ELF-1 (cell line): ENCODE data around the gene UBE2F.
"Not testable (repeated sequence)": the region's sequence is repeated elsewhere in the genome, so short reads cannot be mapped to it uniquely, and the experiment has no call there.

ENCODE experiments used
- DNase-seq: peaks from one replicate; pipeline ENCODE4 v3.0.0-alpha.2; 2016; ENCODE audit warnings: low read depth, low spot score

Gene UBE2F

GRCh38 chr2:237979331-237979730 lies 12.5 kb downstream of the UBE2F start:
- DNase-seq: no peak

- DNase-seq: no peak
Observed at GRCh38 chr2:237980087-237980486, 13.3 kb downstream of the UBE2F start.

GRCh38 chr2:237980751-237981150 lies 13.9 kb downstream of the UBE2F start:
- no peak for DNase-seq

GRCh38 chr2:237981621-237982020 lies 14.8 kb downstream of the UBE2F start:
- not testable (repeated sequence) for DNase-seq

GRCh38 chr2:237982039-237982725 lies 15.4 kb downstream of the UBE2F start:
- no peak for DNase-seq

GRCh38 chr2:237983922-237984321 lies 17.1 kb downstream of the UBE2F start:
- DNase-seq: no peak

- peak; percentile 43 for DNase-seq
Observed at GRCh38 chr2:237987268-237987667, 20.5 kb downstream of the UBE2F start.

- no peak for DNase-seq
Observed at GRCh38 chr2:237993701-237994100, 26.9 kb downstream of the UBE2F start.

GRCh38 chr2:237995036-237995435 lies 28.2 kb downstream of the UBE2F start:
- peak; percentile 42 for DNase-seq

GRCh38 chr2:237996021-237996593 lies 29.3 kb downstream of the UBE2F start:
- no peak for DNase-seq

- no peak for DNase-seq
Observed at GRCh38 chr2:237997521-237997920, 30.7 kb downstream of the UBE2F start.

GRCh38 chr2:237998530-237998929 lies 31.7 kb downstream of the UBE2F start:
- DNase-seq: no peak

GRCh38 chr2:238003234-238004031 lies 36.6 kb downstream of the UBE2F start:
- no peak for DNase-seq

- DNase-seq: no peak
Observed at GRCh38 chr2:238004077-238004830, 37.4 kb downstream of the UBE2F start.

- DNase-seq: no peak
Observed at GRCh38 chr2:238005528-238005927, 38.7 kb downstream of the UBE2F start.

- DNase-seq: no peak
Observed at GRCh38 chr2:238006510-238006909, 39.7 kb downstream of the UBE2F start.

GRCh38 chr2:238007924-238008323 lies 41.1 kb downstream of the UBE2F start:
- no peak for DNase-seq

GRCh38 chr2:238009563-238009962 lies 42.7 kb downstream of the UBE2F start:
- no peak for DNase-seq

- no peak for DNase-seq
Observed at GRCh38 chr2:238010572-238010971, 43.8 kb downstream of the UBE2F start.

- DNase-seq: no peak
Observed at GRCh38 chr2:238013806-238014205, 47.0 kb downstream of the UBE2F start.

GRCh38 chr2:238015705-238016104 lies 48.9 kb downstream of the UBE2F start:
- DNase-seq: no peak

GRCh38 chr2:238016526-238016925 lies 49.7 kb downstream of the UBE2F start:
- no peak for DNase-seq
